HepG2 (cell line): Measurements from ENCODE around the gene DCDC2. TPM values are rescaled to one million over a fixed set of nuclear protein-coding genes. Genes with fewer than 3 reads are reported as not detected.

ENCODE experiments used
- ATRX ChIP-seq: sonication (generic); formaldehyde crosslinking; IDR thresholded peaks from 2 replicates; pipeline ENCODE4 v1.4.0; 2020; ENCODE audit warnings: missing genetic modification reagents, borderline replicate concordance
- BCL6 ChIP-seq: IDR thresholded peaks from 2 replicates; pipeline ENCODE4 v1.6.1; 2016; ENCODE audit warnings: missing genetic modification reagents, missing compliant biosample characterization
- ELF4 ChIP-seq: sonication (generic); formaldehyde crosslinking; IDR thresholded peaks from 2 replicates; pipeline ENCODE4 v1.5.0; 2020; ENCODE audit warnings: missing genetic modification reagents, mild to moderate bottlenecking, moderate library complexity, borderline replicate concordance
- ERF ChIP-seq: IDR thresholded peaks from 2 replicates; pipeline ENCODE4 v1.6.1; 2018; ENCODE audit warnings: missing biosample characterization, missing genetic modification reagents
- HCFC1 ChIP-seq: fragments of 150-350 bp; IDR thresholded peaks from 2 replicates; pipeline ENCODE4 v1.6.1; 2014; ENCODE audit warnings: low read depth, low read length
- HNRNPK ChIP-seq: fragments of 200-400 bp; formaldehyde crosslinking; IDR thresholded peaks from 2 replicates; pipeline ENCODE4 v1.6.1; 2018; ENCODE audit warnings: low read length, low read depth, moderate library complexity, mild to moderate bottlenecking; ENCODE audit not compliant: poor library complexity, severe bottlenecking
- PHF20 ChIP-seq: sonication (generic); formaldehyde crosslinking; IDR thresholded peaks from 2 replicates; pipeline ENCODE4 v1.5.0; 2020; ENCODE audit warnings: mild to moderate bottlenecking, missing genetic modification reagents
- SMC3 ChIP-seq: IDR thresholded peaks from 2 replicates; pipeline ENCODE4 v1.6.1; 2011; ENCODE audit warnings: low read length, improper control_type of control experiment
- SOX5 ChIP-seq: IDR thresholded peaks from 2 replicates; pipeline ENCODE4 v1.6.1; 2016; ENCODE audit warnings: borderline replicate concordance
- TAF1 ChIP-seq: sonication (generic); formaldehyde crosslinking; IDR thresholded peaks from 2 replicates; pipeline ENCODE4 v1.4.0; 2020; ENCODE audit warnings: missing genetic modification reagents
- TARDBP ChIP-seq: sonication (generic); formaldehyde crosslinking; IDR thresholded peaks from 2 replicates; pipeline ENCODE4 v1.8.0; 2022; ENCODE audit warnings: mild to moderate bottlenecking, missing genetic modification reagents
- ZBTB8A ChIP-seq: sonication (generic); formaldehyde crosslinking; IDR thresholded peaks from 2 replicates; pipeline ENCODE4 v1.4.0; 2020; ENCODE audit warnings: mild to moderate bottlenecking, low read depth, missing genetic modification reagents, borderline replicate concordance
- ZFP37 ChIP-seq: sonication (generic); formaldehyde crosslinking; IDR thresholded peaks from 2 replicates; pipeline ENCODE4 v1.4.0; 2020; ENCODE audit warnings: missing genetic modification reagents, borderline replicate concordance
- ZNF10 ChIP-seq: sonication (generic); formaldehyde crosslinking; IDR thresholded peaks from 2 replicates; pipeline ENCODE4 v1.4.0; 2020; ENCODE audit warnings: mild to moderate bottlenecking, low read depth, missing genetic modification reagents, borderline replicate concordance
- ZNF160 ChIP-seq: sonication (generic); formaldehyde crosslinking; IDR thresholded peaks from 2 replicates; pipeline ENCODE4 v1.8.0; 2022; ENCODE audit warnings: mild to moderate bottlenecking, inconsistent platforms, missing genetic modification reagents
- ZNF326 ChIP-seq: sonication (generic); formaldehyde crosslinking; IDR thresholded peaks from 2 replicates; pipeline ENCODE4 v1.4.0; 2020; ENCODE audit warnings: missing genetic modification reagents, borderline replicate concordance
- ZNF331 ChIP-seq: sonication (generic); formaldehyde crosslinking; IDR thresholded peaks from 2 replicates; pipeline ENCODE4 v1.4.0; 2020; ENCODE audit warnings: missing genetic modification reagents
- ZNF468 ChIP-seq: sonication (generic); formaldehyde crosslinking; IDR thresholded peaks from 2 replicates; pipeline ENCODE4 v1.8.0; 2022; ENCODE audit warnings: mild to moderate bottlenecking, moderate library complexity, missing genetic modification reagents
- ZNF484 ChIP-seq: sonication (generic); formaldehyde crosslinking; IDR thresholded peaks from 2 replicates; pipeline ENCODE4 v1.5.1; 2020; ENCODE audit warnings: mild to moderate bottlenecking, low read depth, missing genetic modification reagents, borderline replicate concordance
- ZNF589 ChIP-seq: sonication (generic); formaldehyde crosslinking; conservative IDR thresholded peaks from 2 replicates; pipeline ENCODE4 v1.8.0; 2022; ENCODE audit warnings: mild to moderate bottlenecking, moderate library complexity, missing genetic modification reagents
- ZNF619 ChIP-seq: sonication (generic); formaldehyde crosslinking; IDR thresholded peaks from 2 replicates; pipeline ENCODE4 v1.4.0; 2020; ENCODE audit warnings: mild to moderate bottlenecking, missing genetic modification reagents
- ZNF766 ChIP-seq: sonication (generic); formaldehyde crosslinking; IDR thresholded peaks from 2 replicates; pipeline ENCODE4 v1.5.0; 2020; ENCODE audit warnings: missing genetic modification reagents, borderline replicate concordance
- ZSCAN29 ChIP-seq: sonication (generic); formaldehyde crosslinking; conservative IDR thresholded peaks from 2 replicates; pipeline ENCODE4 v1.4.0; 2020; ENCODE audit warnings: mild to moderate bottlenecking, missing genetic modification reagents
- polyA plus RNA-seq, 8 experiments: library from polyadenylated mRNA; depleted of rRNA in 3 of 8; stranded (reverse) in 7 of 8; unstranded in 1 of 8; fragments of >200 nt; fragmentation: Illumina TruSeq in 4 of 8; extraction: Trizol in 4 of 8; gene quantifications; 2 replicates each; pipeline versions ENCODE4 v1.2.1 to v1.2.3, GENCODE V29; 2011 to 2016; ENCODE audit warnings: low read depth in 4 of 8, missing spikeins in 1 of 8, mixed read lengths in 1 of 8; ENCODE audit not compliant: insufficient read depth in 1 of 8
- total RNA-seq, 5 experiments: library from RNA; depleted of rRNA; stranded (reverse); fragments of >200 nt; fragmentation: Illumina TruSeq; extraction: Trizol; gene quantifications; 2 replicates each; pipeline ENCODE4 v1.2.3, GENCODE V29; 2016; ENCODE audit warnings: low read depth in 1 of 5
- TF ChIP-seq, protein P1 (sequence below): sonication (generic); formaldehyde crosslinking; IDR thresholded peaks from 2 replicates; pipeline ENCODE4 v1.5.1; 2020; ENCODE audit warnings: missing genetic modification reagents, mild to moderate bottlenecking, borderline replicate concordance
- TF ChIP-seq, protein P2 (sequence below): fragments of 450-650 bp; IDR thresholded peaks from 2 replicates; pipeline ENCODE4 v1.6.1; 2016
- TF ChIP-seq, protein P3 (sequence below): sonication (generic); formaldehyde crosslinking; IDR thresholded peaks from 2 replicates; pipeline ENCODE4 v1.9.0; 2021; ENCODE audit warnings: missing genetic modification reagents, mild to moderate bottlenecking, borderline replicate concordance

Gene DCDC2
- total and polyA plus RNA-seq, 2 of the 13 experiments (the other 11 are each of a cell fraction or from before 2014, with no cell fraction given), result 9.0 to 36.2 TPM

DNA sequence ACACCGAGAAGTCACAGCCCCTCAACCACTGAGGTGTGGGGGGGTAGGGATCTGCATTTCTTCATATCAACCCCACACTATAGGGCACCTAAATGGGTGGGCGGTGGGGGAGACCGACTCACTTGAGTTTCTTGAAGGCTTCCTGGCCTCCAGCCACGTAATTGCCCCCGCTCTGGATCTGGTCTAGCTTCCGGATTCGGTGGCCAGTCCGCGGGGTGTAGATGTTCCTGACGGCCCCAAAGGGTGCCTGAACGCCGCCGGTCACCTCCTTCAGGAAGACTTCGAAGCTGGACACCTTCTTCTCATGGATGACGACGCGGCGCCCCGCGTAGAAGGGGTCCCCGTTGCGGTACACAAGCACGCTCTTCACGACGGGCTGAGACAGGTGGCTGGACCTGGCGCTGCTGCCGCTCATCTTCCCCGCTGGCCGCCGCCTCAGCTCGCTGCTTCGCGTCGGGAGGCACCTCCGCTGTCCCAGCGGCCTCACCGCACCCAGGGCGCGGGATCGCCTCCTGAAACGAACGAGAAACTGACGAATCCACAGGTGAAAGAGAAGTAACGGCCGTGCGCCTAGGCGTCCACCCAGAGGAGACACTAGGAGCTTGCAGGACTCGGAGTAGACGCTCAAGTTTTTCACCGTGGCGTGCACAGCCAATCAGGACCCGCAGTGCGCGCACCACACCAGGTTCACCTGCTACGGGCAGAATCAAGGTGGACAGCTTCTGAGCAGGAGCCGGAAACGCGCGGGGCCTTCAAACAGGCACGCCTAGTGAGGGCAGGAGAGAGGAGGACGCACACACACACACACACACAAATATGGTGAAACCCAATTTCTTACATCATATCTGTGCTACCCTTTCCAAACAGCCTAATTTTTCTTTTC, at the start of gene DCDC2 (continued):
- TF ChIP-seq, protein P1, sequence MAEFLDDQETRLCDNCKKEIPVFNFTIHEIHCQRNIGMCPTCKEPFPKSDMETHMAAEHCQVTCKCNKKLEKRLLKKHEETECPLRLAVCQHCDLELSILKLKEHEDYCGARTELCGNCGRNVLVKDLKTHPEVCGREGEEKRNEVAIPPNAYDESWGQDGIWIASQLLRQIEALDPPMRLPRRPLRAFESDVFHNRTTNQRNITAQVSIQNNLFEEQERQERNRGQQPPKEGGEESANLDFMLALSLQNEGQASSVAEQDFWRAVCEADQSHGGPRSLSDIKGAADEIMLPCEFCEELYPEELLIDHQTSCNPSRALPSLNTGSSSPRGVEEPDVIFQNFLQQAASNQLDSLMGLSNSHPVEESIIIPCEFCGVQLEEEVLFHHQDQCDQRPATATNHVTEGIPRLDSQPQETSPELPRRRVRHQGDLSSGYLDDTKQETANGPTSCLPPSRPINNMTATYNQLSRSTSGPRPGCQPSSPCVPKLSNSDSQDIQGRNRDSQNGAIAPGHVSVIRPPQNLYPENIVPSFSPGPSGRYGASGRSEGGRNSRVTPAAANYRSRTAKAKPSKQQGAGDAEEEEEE, result no peak
- TF ChIP-seq ZNF619 (CRISPR knock-in tag), result peak; percentile 85; the same call in 1 of the 2 replicates
- TF ChIP-seq ZBTB8A (CRISPR knock-in tag), result peak; percentile 85; the same call in 1 of the 2 replicates
- no peak for TF ChIP-seq ZFP37 (CRISPR knock-in tag)
- peak; percentile 76 for TF ChIP-seq TAF1 (CRISPR knock-in tag)
- no peak; the same call in none of the 2 replicates for TF ChIP-seq BCL6 (CRISPR knock-in tag)
- TF ChIP-seq HNRNPK, result no peak
- peak; percentile 8; the same call in 1 of the 2 replicates for TF ChIP-seq ZNF766
- TF ChIP-seq HCFC1, result no peak
- TF ChIP-seq SOX5 (CRISPR knock-in tag), result no peak; the same call in 1 of the 2 replicates
- no peak for TF ChIP-seq ZNF589 (CRISPR knock-in tag)
- TF ChIP-seq ELF4, result peak; percentile 68
- TF ChIP-seq ZSCAN29 (CRISPR knock-in tag), result no peak; the same call in 1 of the 2 replicates
- no peak for TF ChIP-seq ZNF326 (CRISPR knock-in tag)
- TF ChIP-seq, protein P2, sequence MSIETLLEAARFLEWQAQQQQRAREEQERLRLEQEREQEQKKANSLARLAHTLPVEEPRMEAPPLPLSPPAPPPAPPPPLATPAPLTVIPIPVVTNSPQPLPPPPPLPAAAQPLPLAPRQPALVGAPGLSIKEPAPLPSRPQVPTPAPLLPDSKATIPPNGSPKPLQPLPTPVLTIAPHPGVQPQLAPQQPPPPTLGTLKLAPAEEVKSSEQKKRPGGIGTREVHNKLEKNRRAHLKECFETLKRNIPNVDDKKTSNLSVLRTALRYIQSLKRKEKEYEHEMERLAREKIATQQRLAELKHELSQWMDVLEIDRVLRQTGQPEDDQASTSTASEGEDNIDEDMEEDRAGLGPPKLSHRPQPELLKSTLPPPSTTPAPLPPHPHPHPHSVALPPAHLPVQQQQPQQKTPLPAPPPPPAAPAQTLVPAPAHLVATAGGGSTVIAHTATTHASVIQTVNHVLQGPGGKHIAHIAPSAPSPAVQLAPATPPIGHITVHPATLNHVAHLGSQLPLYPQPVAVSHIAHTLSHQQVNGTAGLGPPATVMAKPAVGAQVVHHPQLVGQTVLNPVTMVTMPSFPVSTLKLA, result no peak
- TF ChIP-seq ZNF10, result 0 out of 2 replicates have a peak, but pooled peaks have one; percentile 62
- TF ChIP-seq TARDBP (CRISPR knock-in tag), result peak; percentile 71; the same call in 1 of the 2 replicates
- TF ChIP-seq ZNF468 (CRISPR knock-in tag), result 0 out of 2 replicates have a peak, but pooled peaks have one; percentile 12
- TF ChIP-seq SMC3, result no peak
- TF ChIP-seq ZNF331 (CRISPR knock-in tag), result peak; percentile 48
- 0 out of 2 replicates have a peak, but pooled peaks have one; percentile 24 for TF ChIP-seq ZNF484 (CRISPR knock-in tag)
- TF ChIP-seq ERF (CRISPR knock-in tag), result peak; percentile 75
- peak; percentile 20; the same call in 1 of the 2 replicates for TF ChIP-seq ZNF160 (CRISPR knock-in tag)
- no peak for TF ChIP-seq ATRX (CRISPR knock-in tag)
- no peak for TF ChIP-seq PHF20
- TF ChIP-seq, protein P3, sequence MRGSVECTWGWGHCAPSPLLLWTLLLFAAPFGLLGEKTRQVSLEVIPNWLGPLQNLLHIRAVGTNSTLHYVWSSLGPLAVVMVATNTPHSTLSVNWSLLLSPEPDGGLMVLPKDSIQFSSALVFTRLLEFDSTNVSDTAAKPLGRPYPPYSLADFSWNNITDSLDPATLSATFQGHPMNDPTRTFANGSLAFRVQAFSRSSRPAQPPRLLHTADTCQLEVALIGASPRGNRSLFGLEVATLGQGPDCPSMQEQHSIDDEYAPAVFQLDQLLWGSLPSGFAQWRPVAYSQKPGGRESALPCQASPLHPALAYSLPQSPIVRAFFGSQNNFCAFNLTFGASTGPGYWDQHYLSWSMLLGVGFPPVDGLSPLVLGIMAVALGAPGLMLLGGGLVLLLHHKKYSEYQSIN (CRISPR knock-in tag), result no peak
